HepG2 (cell line): ENCODE results near the gene CALD1. TPM values are rescaled to one million over a fixed set of nuclear protein-coding genes. Genes with fewer than 3 reads are reported as not detected.
A peak's percentile ranks its signal among the peaks of the same experiment; 100 is the strongest.

ENCODE experiments used
- ARID4A ChIP-seq: sonication (generic); formaldehyde crosslinking; IDR thresholded peaks from 2 replicates; pipeline ENCODE4 v1.5.0; 2020; ENCODE audit warnings: mild to moderate bottlenecking, missing genetic modification reagents, borderline replicate concordance
- DR1 ChIP-seq: sonication (generic); formaldehyde crosslinking; IDR thresholded peaks from 2 replicates; pipeline ENCODE4 v1.8.0; 2021; ENCODE audit warnings: mild to moderate bottlenecking, missing genetic modification reagents, inconsistent platforms
- ELF4 ChIP-seq: sonication (generic); formaldehyde crosslinking; IDR thresholded peaks from 2 replicates; pipeline ENCODE4 v1.5.0; 2020; ENCODE audit warnings: missing genetic modification reagents, mild to moderate bottlenecking, moderate library complexity, borderline replicate concordance
- FOSL2 ChIP-seq: sonication (generic); formaldehyde crosslinking; IDR thresholded peaks from 2 replicates; pipeline ENCODE4 v1.4.0; 2020; ENCODE audit warnings: missing genetic modification reagents
- KAT7 ChIP-seq: IDR thresholded peaks from 2 replicates; pipeline ENCODE4 v1.6.1; 2018; ENCODE audit warnings: borderline replicate concordance, missing compliant biosample characterization
- KDM5A ChIP-seq: fragments of 200-600 bp; sonication (generic); IDR thresholded peaks from 2 replicates; pipeline ENCODE4 v1.7.0; 2018; ENCODE audit warnings: antibody characterized with exemption, mild to moderate bottlenecking, low read length, borderline replicate concordance
- KDM5B ChIP-seq: sonication (generic); formaldehyde crosslinking; IDR thresholded peaks from 2 replicates; pipeline ENCODE4 v1.4.0; 2020; ENCODE audit warnings: missing genetic modification reagents, mild to moderate bottlenecking, borderline replicate concordance
- MXD4 ChIP-seq: IDR thresholded peaks from 2 replicates; pipeline ENCODE4 v1.6.1; 2016; ENCODE audit warnings: mild to moderate bottlenecking, missing biosample characterization, missing genetic modification reagents
- SMYD3 ChIP-seq: sonication (generic); formaldehyde crosslinking; IDR thresholded peaks from 2 replicates; pipeline ENCODE4 v1.8.1; 2023; ENCODE audit warnings: mild to moderate bottlenecking, missing genetic modification reagents
- SNAPC4 ChIP-seq: sonication (generic); formaldehyde crosslinking; IDR thresholded peaks from 2 replicates; pipeline ENCODE4 v1.4.0; 2020; ENCODE audit warnings: mild to moderate bottlenecking, missing genetic modification reagents
- ZFP36 ChIP-seq: fragments of 150-350 bp; IDR thresholded peaks from 2 replicates; pipeline ENCODE4 v1.6.1; 2018; ENCODE audit warnings: borderline replicate concordance, low read length, low read depth; ENCODE audit not compliant: partially characterized antibody
- ZMYM4 ChIP-seq: sonication (generic); formaldehyde crosslinking; IDR thresholded peaks from 2 replicates; pipeline ENCODE4 v1.8.1; 2023; ENCODE audit warnings: mild to moderate bottlenecking, missing genetic modification reagents
- ZNF18 ChIP-seq: sonication (generic); formaldehyde crosslinking; IDR thresholded peaks from 2 replicates; pipeline ENCODE4 v1.8.0; 2022; ENCODE audit warnings: mild to moderate bottlenecking, missing genetic modification reagents; ENCODE audit not compliant: insufficient replicate concordance
- ZNF530 ChIP-seq: sonication (generic); formaldehyde crosslinking; IDR thresholded peaks from 2 replicates; pipeline ENCODE4 v1.5.0; 2020; ENCODE audit warnings: low read depth, mild to moderate bottlenecking, missing genetic modification reagents
- polyA plus RNA-seq, 8 experiments: library from polyadenylated mRNA; depleted of rRNA in 3 of 8; stranded (reverse) in 7 of 8; unstranded in 1 of 8; fragments of >200 nt; fragmentation: Illumina TruSeq in 4 of 8; extraction: Trizol in 4 of 8; gene quantifications; 2 replicates each; pipeline versions ENCODE4 v1.2.1 to v1.2.3, GENCODE V29; 2011 to 2016; ENCODE audit warnings: low read depth in 4 of 8, missing spikeins in 1 of 8, mixed read lengths in 1 of 8; ENCODE audit not compliant: insufficient read depth in 1 of 8
- total RNA-seq, 5 experiments: library from RNA; depleted of rRNA; stranded (reverse); fragments of >200 nt; fragmentation: Illumina TruSeq; extraction: Trizol; gene quantifications; 2 replicates each; pipeline ENCODE4 v1.2.3, GENCODE V29; 2016; ENCODE audit warnings: low read depth in 1 of 5
- TF ChIP-seq, protein P1 (sequence below): sonication (generic); formaldehyde crosslinking; IDR thresholded peaks from 2 replicates; pipeline ENCODE4 v1.8.0; 2022; ENCODE audit warnings: missing genetic modification reagents, mild to moderate bottlenecking, moderate library complexity, borderline replicate concordance

Gene CALD1
- total and polyA plus RNA-seq, 2 of the 13 experiments (the other 11 are each of a cell fraction or from before 2014, with no cell fraction given) = 53.0 to 112 TPM

GRCh38 chr7:134901389-134902020 is 122.1 kb downstream of the CALD1 start (continued):
- TF ChIP-seq ZFP36 (no peak), SMYD3 (CRISPR knock-in tag) (0 out of 2 replicates have a peak, but pooled peaks have one; percentile 49), KDM5B (no peak), MXD4 (CRISPR knock-in tag) (peak; percentile 52), ZNF530 (CRISPR knock-in tag) (no peak), ELF4 (CRISPR knock-in tag) (no peak), SNAPC4 (no peak), ZNF18 (CRISPR knock-in tag) (no peak), ARID4A (no peak; the same call in 1 of the 2 replicates), FOSL2 (CRISPR knock-in tag) (peak; percentile 81), DR1 (CRISPR knock-in tag) (no peak), ZMYM4 (CRISPR knock-in tag) (peak; percentile 61), KDM5A (peak; percentile 38; the same call in 1 of the 2 replicates), KAT7 (peak; percentile 62; the same call in 1 of the 2 replicates)
- TF ChIP-seq, protein P1, sequence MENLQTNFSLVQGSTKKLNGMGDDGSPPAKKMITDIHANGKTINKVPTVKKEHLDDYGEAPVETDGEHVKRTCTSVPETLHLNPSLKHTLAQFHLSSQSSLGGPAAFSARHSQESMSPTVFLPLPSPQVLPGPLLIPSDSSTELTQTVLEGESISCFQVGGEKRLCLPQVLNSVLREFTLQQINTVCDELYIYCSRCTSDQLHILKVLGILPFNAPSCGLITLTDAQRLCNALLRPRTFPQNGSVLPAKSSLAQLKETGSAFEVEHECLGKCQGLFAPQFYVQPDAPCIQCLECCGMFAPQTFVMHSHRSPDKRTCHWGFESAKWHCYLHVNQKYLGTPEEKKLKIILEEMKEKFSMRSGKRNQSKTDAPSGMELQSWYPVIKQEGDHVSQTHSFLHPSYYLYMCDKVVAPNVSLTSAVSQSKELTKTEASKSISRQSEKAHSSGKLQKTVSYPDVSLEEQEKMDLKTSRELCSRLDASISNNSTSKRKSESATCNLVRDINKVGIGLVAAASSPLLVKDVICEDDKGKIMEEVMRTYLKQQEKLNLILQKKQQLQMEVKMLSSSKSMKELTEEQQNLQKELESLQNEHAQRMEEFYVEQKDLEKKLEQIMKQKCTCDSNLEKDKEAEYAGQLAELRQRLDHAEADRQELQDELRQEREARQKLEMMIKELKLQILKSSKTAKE = peak; percentile 75
